HG03469 (cell line): Measurements from ENCODE around the gene SLAMF7.

Experiments used
- ATAC-seq: cut with Tn5 transposase; IDR thresholded peaks from one replicate; pipeline ENCODE4 v1.9.1; 2021; ENCODE audit warnings: mild to moderate bottlenecking, moderate library complexity, moderate number of reproducible peaks; ENCODE audit not compliant: unreplicated experiment

Gene SLAMF7

GRCh38 chr1:160799641-160800040, 60.6 kb downstream of the SLAMF7 start:
- ATAC-seq: no peak

GRCh38 chr1:160800142-160800541, 61.1 kb downstream of the SLAMF7 start:
- no peak for ATAC-seq

- no peak for ATAC-seq
Observed at GRCh38 chr1:160800645-160801408, 61.8 kb downstream of the SLAMF7 start.

DNA sequence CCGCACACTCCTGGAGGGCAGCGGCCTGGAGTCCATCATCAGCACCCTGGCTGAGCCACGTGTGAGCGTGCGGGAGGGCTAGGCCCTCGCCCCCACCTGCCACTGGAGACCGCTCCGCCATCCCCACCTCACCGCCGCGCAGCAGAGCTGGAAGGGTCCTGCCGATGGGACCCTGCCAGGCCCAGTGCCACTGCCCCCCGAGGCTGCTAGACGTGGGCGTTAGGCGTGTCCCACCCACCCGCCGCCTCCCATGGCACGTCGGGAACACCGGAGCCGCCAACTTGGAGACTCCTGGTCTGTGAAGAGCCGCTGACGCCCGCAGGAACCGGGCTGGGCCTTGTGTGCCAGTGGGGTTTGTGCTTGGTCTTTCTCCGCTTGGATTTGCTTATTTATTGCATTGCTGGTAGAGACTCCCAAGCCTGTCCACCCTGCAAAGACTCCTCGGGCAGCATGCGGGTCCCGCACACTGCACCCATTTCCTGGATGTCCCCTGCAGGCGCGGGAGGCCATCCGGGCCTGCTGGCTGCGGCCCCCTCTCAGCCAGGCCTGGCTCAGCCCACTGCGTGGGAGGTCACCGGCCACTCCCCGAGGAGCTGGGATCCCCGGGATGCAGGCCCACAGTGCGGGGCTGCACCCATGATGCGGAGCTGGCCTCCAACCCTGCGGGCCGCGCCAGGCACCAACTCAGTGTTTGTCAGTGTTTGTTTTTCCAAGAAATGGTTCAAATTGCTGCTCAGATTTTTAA, 63.0 kb downstream of the SLAMF7 start:
- no peak for ATAC-seq
